ENCODE results near the gene TK1.

The TK1 gene

GRCh38 chr17:78127888-78128550 lies 58.8 kb downstream of the TK1 start:
- H3K4me3 ChIP-seq (ENCODE audit: low read depth, low read length): peak overlapping the region; percentile 65
- DNase-seq (ENCODE audit: low read depth): no peak

GRCh38 chr17:78127239-78127887 lies 59.5 kb downstream of the TK1 start:
- H3K4me3 ChIP-seq (ENCODE audit: low read depth, low read length): peak overlapping the region; percentile 65
- no peak for DNase-seq (ENCODE audit: low read depth)

GRCh38 chr17:78126895-78127238 lies 60.0 kb downstream of the TK1 start:
- no peak for DNase-seq (ENCODE audit: low read depth)
- no peak overlapping the region for H3K4me3 ChIP-seq (ENCODE audit: low read depth, low read length)

- H3K4me3 ChIP-seq (ENCODE audit: low read depth, low read length): no peak overlapping the region
- no peak for DNase-seq (ENCODE audit: low read depth)
These were observed 60.6 kb downstream of the TK1 start for GRCh38 chr17:78125976-78126894.

- H3K4me3 ChIP-seq (ENCODE audit: low read depth, low read length): no peak overlapping the region
- no peak for DNase-seq (ENCODE audit: low read depth)
These were observed 61.5 kb downstream of the TK1 start for GRCh38 chr17:78125138-78125913.

- no peak overlapping the region for H3K4me3 ChIP-seq (ENCODE audit: low read depth, low read length)
- DNase-seq (ENCODE audit: low read depth): no peak
These were observed 62.1 kb downstream of the TK1 start for GRCh38 chr17:78124836-78125137.
